Activated CD8-positive, alpha-beta memory T cell treated with anti-CD3 and anti-CD28 coated beads, Interleukin-2, amount 50 U/mL, for 1 hour (primary cell): Measurements from ENCODE around the gene UNC5A.

Source experiments
- DNase-seq: peaks from one replicate; pipeline ENCODE4 v3.0.0-alpha.2; 2020; ENCODE audit errors: extremely low read depth

The UNC5A gene

DNA sequence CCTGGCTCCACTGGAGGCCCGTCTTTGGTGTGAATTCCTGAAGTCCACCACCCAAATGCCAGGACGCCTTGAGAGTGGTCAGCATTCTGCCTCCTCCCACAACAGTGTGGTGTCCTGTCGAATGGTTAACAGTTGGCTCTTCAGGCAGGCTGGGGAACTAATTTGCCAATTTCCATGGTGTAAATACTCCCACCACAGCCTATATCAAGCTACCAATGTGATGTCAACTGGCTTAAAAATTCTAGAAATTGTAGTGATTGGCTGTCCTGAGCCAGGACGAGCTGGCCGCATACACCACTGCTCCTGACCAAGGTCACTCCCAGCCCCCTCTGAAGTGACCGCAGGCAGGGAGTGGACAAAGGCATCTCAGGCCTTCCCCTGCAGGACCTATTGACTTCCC lies 11.1 kb downstream of the UNC5A start:
- no peak for DNase-seq

DNA sequence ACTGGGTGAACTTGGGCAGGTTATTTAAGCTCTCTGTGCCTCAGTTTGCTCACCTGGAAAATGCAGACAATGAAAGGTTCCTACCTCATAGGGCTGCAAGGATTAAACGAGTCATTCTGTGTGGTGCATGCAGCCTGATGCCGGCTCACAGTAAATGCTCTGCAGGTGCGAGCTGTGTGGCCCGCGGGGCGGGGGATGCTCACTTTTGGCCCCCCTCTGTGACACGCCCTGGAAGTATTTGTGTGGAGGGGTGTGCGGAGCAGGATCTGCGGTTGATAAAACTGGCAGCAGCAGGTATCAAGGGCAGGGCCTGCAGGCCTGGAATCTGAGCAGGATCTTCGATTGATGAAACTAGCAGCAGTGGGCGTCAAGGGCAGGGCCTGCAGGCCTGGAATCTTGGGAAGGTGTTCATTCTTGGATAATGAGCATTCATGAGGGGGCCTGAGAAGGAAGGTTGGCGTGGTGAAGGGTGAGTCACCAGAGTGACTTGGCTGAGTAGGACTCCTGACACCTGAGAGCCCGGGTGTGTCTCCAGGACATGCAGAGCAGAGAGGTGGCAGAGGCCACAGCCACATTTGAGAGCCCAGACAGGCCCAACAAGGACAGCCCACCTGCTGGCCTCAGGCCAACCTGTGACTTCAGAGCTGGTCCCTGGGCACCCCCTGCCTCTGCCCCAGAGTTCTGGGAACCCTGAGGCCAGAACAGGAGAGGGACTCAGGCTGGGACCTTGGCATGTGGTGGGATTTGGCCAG lies 11.9 kb downstream of the UNC5A start:
- DNase-seq: no peak

GRCh38 chr5:176822793-176823481 lies 12.6 kb downstream of the UNC5A start:
- DNase-seq: no peak

- no peak for DNase-seq
Measured at GRCh38 chr5:176823869-176824412, 13.6 kb downstream of the UNC5A start.

GRCh38 chr5:176824604-176825003 lies 14.2 kb downstream of the UNC5A start:
- DNase-seq: no peak

DNA sequence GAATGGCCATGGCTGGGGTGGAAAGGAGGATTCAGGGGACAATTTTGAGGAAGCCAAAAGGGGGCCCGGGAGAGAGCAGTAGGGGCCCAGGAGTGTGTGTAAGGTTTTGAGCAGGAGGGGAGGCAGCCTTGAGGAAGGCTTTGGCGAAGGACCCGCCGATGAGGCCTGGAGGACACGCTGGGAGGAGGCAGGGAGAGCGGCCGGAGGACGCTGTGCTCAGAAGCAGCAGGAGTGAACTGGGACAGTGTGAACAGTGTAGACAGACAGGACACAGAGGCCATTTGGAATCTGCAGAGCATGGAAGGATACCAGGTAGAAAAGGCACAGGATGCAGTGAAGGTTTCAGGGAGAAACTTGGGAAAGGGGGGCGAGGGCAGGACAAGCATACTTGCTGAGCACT lies 14.9 kb downstream of the UNC5A start:
- no peak for DNase-seq

GRCh38 chr5:176825957-176826356 lies 15.6 kb downstream of the UNC5A start:
- DNase-seq: no peak

DNA sequence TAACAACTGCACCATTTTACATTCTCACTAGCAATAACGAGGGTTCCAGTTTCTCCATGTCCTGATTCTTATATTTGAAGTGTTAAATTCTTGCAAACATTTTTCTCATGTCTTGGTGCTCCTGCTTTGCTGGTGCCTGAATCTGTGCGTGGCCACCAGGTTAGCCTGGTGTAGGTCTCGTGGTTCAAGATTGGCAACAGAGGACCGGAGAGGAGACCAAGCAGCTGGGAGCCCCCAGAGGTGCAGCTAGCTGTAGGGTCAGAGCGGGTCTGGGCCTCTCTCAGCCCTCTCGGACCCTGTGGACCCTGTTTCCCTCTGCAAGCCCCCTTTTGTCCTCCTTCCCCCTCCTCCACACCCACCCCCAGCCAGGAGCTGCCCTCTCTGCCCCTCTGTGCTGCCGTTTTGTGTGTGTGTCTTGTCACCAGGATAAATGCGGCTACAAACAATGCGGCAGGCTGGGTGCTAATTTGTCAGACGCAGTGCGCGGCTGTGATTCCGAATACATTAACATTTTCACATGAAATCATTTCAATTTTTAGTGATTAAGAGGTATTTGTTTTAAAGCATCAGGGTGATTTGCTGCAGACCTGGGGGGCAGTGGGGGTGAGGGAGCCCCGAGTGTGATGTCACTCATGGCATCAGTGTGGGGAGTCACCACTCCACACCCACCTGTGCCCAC lies 17.5 kb downstream of the UNC5A start:
- no peak for DNase-seq

DNA sequence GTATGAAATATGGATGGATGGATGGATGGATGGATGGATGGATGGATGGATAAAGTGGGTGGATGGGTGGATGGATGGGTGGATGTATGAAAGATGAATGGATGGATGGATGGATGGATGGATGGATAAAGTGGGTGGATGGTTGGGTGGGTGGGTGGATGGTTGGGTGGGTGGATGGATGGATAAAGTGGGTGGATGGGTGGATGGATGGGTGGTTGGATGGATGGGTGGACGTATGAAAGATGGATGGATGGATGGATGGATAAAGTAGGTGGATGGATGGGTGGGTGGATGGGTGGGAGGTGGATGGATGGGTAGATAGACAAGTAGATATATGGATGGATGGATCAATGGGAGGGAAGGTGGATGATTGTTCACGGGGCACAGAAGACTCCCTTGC lies 19.0 kb downstream of the UNC5A start:
- no peak for DNase-seq

GRCh38 chr5:176830422-176830994 lies 20.1 kb downstream of the UNC5A start:
- DNase-seq: no peak

GRCh38 chr5:176830995-176831423 lies 20.6 kb downstream of the UNC5A start:
- DNase-seq: no peak

GRCh38 chr5:176831425-176831824 lies 21.1 kb downstream of the UNC5A start:
- no peak for DNase-seq

DNA sequence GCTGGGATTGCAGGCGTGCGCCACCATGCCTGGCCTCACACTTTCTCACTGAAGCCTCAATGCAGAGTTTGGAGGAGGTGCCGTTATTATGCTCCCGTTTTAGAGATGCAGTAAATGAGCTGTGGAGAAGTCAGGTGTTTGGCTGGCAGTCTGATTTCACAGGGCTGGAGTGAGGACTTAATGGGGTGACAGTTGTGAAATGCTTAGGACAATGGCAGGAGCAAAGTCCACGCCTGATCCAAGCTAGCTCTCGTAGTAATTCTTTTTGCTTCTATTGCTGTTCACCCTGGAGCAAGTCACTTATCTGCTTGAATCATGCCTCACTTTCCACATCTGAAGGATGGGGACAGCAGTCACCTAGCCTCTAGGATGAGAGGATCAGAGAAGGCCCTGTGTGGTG lies 21.8 kb downstream of the UNC5A start:
- no peak for DNase-seq

- no peak for DNase-seq
Measured at GRCh38 chr5:176833286-176833685, 22.9 kb downstream of the UNC5A start.

- DNase-seq: no peak
Measured at GRCh38 chr5:176835918-176836317, 25.6 kb downstream of the UNC5A start.

- DNase-seq: no peak
Measured at GRCh38 chr5:176836811-176837706, 26.7 kb downstream of the UNC5A start.

DNA sequence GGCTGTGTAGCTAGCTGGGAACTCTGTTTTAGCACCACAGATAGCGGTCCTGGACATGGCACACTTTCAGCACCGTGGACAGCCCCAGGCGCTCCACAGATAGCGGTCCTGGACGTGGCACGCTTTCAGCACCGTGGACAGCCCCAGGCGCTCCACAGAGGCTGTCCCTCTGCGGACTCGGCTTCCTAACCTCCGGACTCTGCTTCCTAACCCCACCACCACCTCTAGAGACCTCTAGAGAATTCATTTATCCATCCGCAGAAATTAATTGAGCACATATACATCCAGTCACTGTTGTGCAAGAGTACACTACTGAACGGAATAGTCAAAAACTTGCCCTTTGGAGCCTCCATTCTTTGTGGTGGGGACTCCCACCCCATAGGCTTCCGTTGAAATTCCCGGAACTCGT lies 27.4 kb downstream of the UNC5A start:
- peak; percentile 9 for DNase-seq

- no peak for DNase-seq
Measured at GRCh38 chr5:176843673-176844072, 33.3 kb downstream of the UNC5A start.

DNA sequence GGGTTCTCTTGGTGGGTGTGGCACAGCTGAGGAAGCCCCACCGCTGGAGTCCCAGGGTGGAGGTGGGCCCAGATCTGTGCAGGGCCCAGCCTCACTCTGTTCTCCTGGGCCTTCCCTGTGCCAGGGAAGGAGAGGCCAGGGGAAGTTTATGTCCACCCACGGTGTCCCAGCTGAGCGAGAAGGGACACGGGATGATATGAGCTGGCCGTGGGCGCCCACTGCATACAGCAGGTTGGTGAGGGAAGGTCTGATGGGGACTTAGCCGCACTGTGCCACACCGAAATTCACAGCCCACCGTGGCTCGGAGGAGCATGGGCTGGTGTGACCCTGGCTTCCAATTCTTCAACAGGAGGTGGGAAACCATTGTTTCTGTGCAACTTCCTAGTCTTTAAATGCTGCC lies 33.9 kb downstream of the UNC5A start:
- no peak for DNase-seq

DNA sequence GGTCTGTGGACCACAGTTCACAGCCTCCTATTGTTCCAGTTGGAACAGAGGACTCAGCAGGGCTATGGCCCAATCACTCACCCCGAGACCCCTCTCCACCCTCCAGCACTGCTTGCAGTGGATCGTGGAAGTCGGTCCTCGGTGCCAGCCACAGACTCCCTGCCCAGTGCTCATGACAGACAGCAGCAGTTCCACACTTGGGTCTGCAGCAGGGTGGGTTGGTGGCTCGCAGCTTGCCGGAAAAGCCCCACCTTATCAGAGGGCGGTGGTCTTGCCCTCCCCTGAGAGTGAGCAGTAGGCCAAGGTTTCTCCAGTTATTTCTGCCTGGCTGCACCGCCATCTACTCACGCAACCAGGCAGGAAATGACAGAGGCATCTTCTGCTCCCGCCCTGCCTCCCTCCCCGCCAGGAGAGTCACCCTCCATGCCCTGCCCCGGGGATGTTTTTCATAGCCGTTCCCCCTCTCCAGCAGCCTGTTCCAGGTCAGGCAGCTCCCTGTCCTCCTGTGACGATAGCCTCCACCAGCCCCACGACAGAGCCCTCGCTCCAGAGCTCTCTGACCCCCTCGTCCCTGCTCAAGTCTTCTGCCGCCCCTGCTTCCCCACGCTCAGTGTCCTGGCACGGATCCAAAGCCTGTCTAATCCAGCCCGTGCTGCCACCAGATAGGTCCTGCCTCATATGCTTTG lies 34.5 kb downstream of the UNC5A start:
- no peak for DNase-seq

DNA sequence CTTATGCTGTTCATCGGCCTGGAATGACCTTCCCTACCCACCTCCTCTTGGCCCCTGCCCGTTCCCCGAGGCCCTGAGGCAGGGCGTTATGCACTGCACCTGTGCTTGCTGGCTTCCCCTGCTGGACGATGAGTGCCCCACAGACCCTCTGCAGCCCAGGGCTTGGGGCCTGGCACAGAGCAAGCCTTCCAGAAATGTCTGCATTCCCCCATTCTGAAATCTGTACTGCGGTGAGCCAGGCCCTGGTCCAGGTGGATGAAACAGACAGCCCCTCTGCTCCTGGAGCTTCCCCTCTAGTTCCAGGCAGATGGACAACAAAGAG lies 35.0 kb downstream of the UNC5A start:
- no peak for DNase-seq
